Caki2 (cell line): ENCODE data around the gene KCNC1. TPM values are rescaled to one million over a fixed set of nuclear protein-coding genes. Genes with fewer than 3 reads are reported as not detected.

Experiments used
- DNase-seq: peaks from one replicate; pipeline ENCODE4 v3.0.0-alpha.2; 2015; ENCODE audit warnings: low read depth
- in situ Hi-C: cut with HindIII; loops from 2 replicates; pipeline ENCODE4 v1.10.0; 2016; ENCODE audit warnings: low sequenced_read_pairs, low pct_unique_long_range_greater_than_20kb, mixed read lengths
- total RNA-seq: library from RNA; depleted of rRNA; stranded (reverse); fragments of >200 nt; shearing (Covaris generic); gene quantifications from 2 replicates; pipeline ENCODE4 v1.2.3, GENCODE V29; 2014; ENCODE audit warnings: low replicate concordance; rRNA removed

Gene KCNC1
- total RNA-seq = 0.68 TPM in 1 of 2 replicates, not detected in the other

- peak; percentile 43 for DNase-seq
- in situ Hi-C loops = loop anchor here (10.0 kb wide), 1 partner anchor 240 kb away; no protein-coding TSS in a partner anchor
Observed at GRCh38 chr11:17734418-17734911, at the start of gene KCNC1. TSS of gene KCNC1 (plus strand) at chr11:17734781. CDS start at chr11:17736003, 1,222 bp downstream.

GRCh38 chr11:17686231-17686980, 48.2 kb upstream of the KCNC1 start:
- in situ Hi-C loops = no loop called here
- no peak for DNase-seq

GRCh38 chr11:17687946-17688670, 46.5 kb upstream of the KCNC1 start:
- DNase-seq = no peak
- in situ Hi-C loops = no loop called here

- in situ Hi-C loops = no loop called here
- no peak for DNase-seq
Observed at GRCh38 chr11:17691550-17691949, 43.0 kb upstream of the KCNC1 start.

GRCh38 chr11:17691976-17692375, 42.6 kb upstream of the KCNC1 start:
- in situ Hi-C loops = no loop called here

GRCh38 chr11:17692931-17693330, 41.6 kb upstream of the KCNC1 start:
- DNase-seq = no peak
- in situ Hi-C loops = no loop called here

More at GRCh38 chr11:17691976-17692375, 42.6 kb upstream of the KCNC1 start:
- no peak for DNase-seq

- in situ Hi-C loops = no loop called here
- DNase-seq = no peak
Observed at GRCh38 chr11:17693531-17693930, 41.0 kb upstream of the KCNC1 start.

- DNase-seq = no peak
- in situ Hi-C loops = no loop called here
Observed at GRCh38 chr11:17694494-17695110, 40.0 kb upstream of the KCNC1 start.

- no peak for DNase-seq
- in situ Hi-C loops = no loop called here
Observed at GRCh38 chr11:17695454-17696441, 38.8 kb upstream of the KCNC1 start.

- in situ Hi-C loops = no loop called here
Observed at GRCh38 chr11:17696741-17697140, 37.8 kb upstream of the KCNC1 start.

GRCh38 chr11:17697175-17697949, 37.2 kb upstream of the KCNC1 start:
- DNase-seq = no peak
- in situ Hi-C loops = no loop called here

More at GRCh38 chr11:17696741-17697140, 37.8 kb upstream of the KCNC1 start:
- no peak for DNase-seq

GRCh38 chr11:17699147-17700114, 35.1 kb upstream of the KCNC1 start:
- in situ Hi-C loops = no loop called here
- DNase-seq = no peak

GRCh38 chr11:17700991-17701390, 33.6 kb upstream of the KCNC1 start:
- in situ Hi-C loops = no loop called here

GRCh38 chr11:17702876-17703275, 31.7 kb upstream of the KCNC1 start:
- DNase-seq = no peak
- in situ Hi-C loops = no loop called here

More at GRCh38 chr11:17700991-17701390, 33.6 kb upstream of the KCNC1 start:
- DNase-seq = no peak

- DNase-seq = peak; percentile 26
Observed at GRCh38 chr11:17703951-17704350, 30.6 kb upstream of the KCNC1 start.

GRCh38 chr11:17707830-17708229, 26.8 kb upstream of the KCNC1 start:
- no peak for DNase-seq
- in situ Hi-C loops = no loop called here

More at GRCh38 chr11:17703951-17704350, 30.6 kb upstream of the KCNC1 start:
- in situ Hi-C loops = no loop called here
